OCI-LY1 (cell line): ENCODE data around the gene RNF13.

Experiments used
- H2AFZ ChIP-seq: fragments of 200-600 bp; sonication (generic), shearing (Covaris generic); 2 replicates; pipeline ENCODE4 v1.6.0; 2014; ENCODE audit warnings: antibody characterized with exemption, mild to moderate bottlenecking, low read length
- H3F3A ChIP-seq: fragments of 200-600 bp; sonication (generic), shearing (Covaris generic); 2 replicates; pipeline ENCODE4 v1.6.0; 2014; ENCODE audit warnings: mild to moderate bottlenecking, antibody characterized with exemption, low read length, moderate library complexity; ENCODE audit not compliant: insufficient read depth
- H3K27ac ChIP-seq: fragments of 200-600 bp; sonication (generic); 2 replicates; pipeline ENCODE4 v1.5.1; 2014; ENCODE audit warnings: low read length, mixed run types, mild to moderate bottlenecking, low read depth; ENCODE audit not compliant: poor library complexity, severe bottlenecking
- H3K27me3 ChIP-seq: fragments of 200-600 bp; sonication (generic); 2 replicates; pipeline ENCODE4 v1.6.0; 2014; ENCODE audit warnings: antibody characterized with exemption, mild to moderate bottlenecking, low read length, moderate library complexity; ENCODE audit not compliant: insufficient read depth
- H3K36me3 ChIP-seq: fragments of 200-600 bp; sonication (generic); 2 replicates; pipeline ENCODE4 v1.6.1; 2014; ENCODE audit warnings: mild to moderate bottlenecking, antibody characterized with exemption, low read length, moderate library complexity, mixed read lengths; ENCODE audit not compliant: insufficient read depth
- H3K4me1 ChIP-seq: fragments of 200-600 bp; sonication (generic); 2 replicates; pipeline ENCODE4 v1.5.1; 2014; ENCODE audit warnings: mild to moderate bottlenecking, low read length, moderate library complexity; ENCODE audit not compliant: insufficient read depth, severe bottlenecking
- H3K4me2 ChIP-seq: fragments of 200-600 bp; sonication (generic), shearing (Covaris generic); 2 replicates; pipeline ENCODE4 v1.6.1; 2014; ENCODE audit warnings: low read length
- H3K4me3 ChIP-seq: fragments of 200-600 bp; sonication (generic); 2 replicates; pipeline ENCODE4 v1.5.1; 2014; ENCODE audit warnings: low read length, low read depth, mild to moderate bottlenecking, mixed read lengths; ENCODE audit not compliant: poor library complexity, severe bottlenecking
- H3K79me2 ChIP-seq: fragments of 200-600 bp; shearing (Covaris generic); 2 replicates; pipeline ENCODE4 v1.6.1; 2016; ENCODE audit warnings: mixed run types, low read length, mixed read lengths; ENCODE audit not compliant: insufficient read depth
- H3K9ac ChIP-seq: fragments of 200-600 bp; sonication (generic), shearing (Covaris generic); 2 replicates; pipeline ENCODE4 v1.6.1; 2014; ENCODE audit warnings: mild to moderate bottlenecking, low read length, mixed read lengths
- H3K9me2 ChIP-seq: fragments of 200-600 bp; sonication (generic), shearing (Covaris generic); 2 replicates; pipeline ENCODE4 v1.6.1; 2014; ENCODE audit warnings: low read depth, mild to moderate bottlenecking, low read length, mixed read lengths
- H3K9me3 ChIP-seq: fragments of 200-600 bp; shearing (Covaris generic); 2 replicates; pipeline ENCODE4 v1.6.1; 2014; ENCODE audit warnings: low read length, mixed read lengths
- H4K20me1 ChIP-seq: fragments of 200-600 bp; sonication (generic), shearing (Covaris generic); 2 replicates; pipeline ENCODE4 v1.6.0; 2016; ENCODE audit warnings: mild to moderate bottlenecking, low read length; ENCODE audit not compliant: insufficient read depth
- EZH2 ChIP-seq: fragments of 200-600 bp; sonication (generic), shearing (Covaris generic); IDR thresholded peaks from 2 replicates; pipeline ENCODE4 v1.8.0; 2017; ENCODE audit warnings: borderline replicate concordance, mixed run types, mild to moderate bottlenecking, antibody characterized with exemption, low read length, moderate library complexity, mixed read lengths
- TF ChIP-seq, protein P1 (sequence below): fragments of 200-600 bp; sonication (generic), shearing (Covaris generic); IDR thresholded peaks from 2 replicates; pipeline ENCODE4 v1.5.1; 2017; ENCODE audit warnings: mild to moderate bottlenecking, antibody characterized with exemption, low read length, moderate library complexity, mixed read lengths

Gene RNF13

DNA sequence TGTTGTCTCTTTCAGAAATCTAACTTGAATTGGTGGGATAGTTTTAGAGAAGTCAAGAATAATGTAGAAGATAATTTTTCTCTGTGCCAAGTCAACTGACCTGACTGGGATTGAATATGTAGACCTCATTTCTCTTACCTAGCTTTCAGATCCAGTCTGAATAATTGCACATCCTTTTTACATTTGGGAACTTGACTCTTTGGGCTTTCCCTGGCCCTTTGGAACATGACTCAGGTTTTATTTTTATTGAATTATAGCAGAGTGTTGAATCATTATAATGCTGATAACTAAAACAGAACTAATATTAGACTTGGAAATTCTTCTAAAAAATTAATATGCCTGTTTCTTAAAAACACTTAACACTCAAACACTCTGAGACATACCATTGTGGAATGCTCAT is 81.2 kb downstream of the RNF13 start:
- Histone ChIP-seq H3F3A (no peaks in the 10 kb centered on the region), H3K4me1 (no peaks in the 10 kb centered on the region), H3K36me3 (peaks cover 10% of the 10 kb centered on the region; the same call in 1 of the 2 replicates), H2AFZ (no peak overlapping the region), H3K9ac (no peak overlapping the region), H4K20me1 (no peaks in the 10 kb centered on the region), H3K4me2 (no peak overlapping the region), H3K79me2 (no peaks in the 10 kb centered on the region), H3K4me3 (no peak overlapping the region), H3K27ac (no peak overlapping the region), H3K9me2 (no peaks in the 10 kb centered on the region), H3K9me3 (no peaks in the 10 kb centered on the region), H3K27me3 (no peaks in the 10 kb centered on the region)
- TF ChIP-seq, protein P1, sequence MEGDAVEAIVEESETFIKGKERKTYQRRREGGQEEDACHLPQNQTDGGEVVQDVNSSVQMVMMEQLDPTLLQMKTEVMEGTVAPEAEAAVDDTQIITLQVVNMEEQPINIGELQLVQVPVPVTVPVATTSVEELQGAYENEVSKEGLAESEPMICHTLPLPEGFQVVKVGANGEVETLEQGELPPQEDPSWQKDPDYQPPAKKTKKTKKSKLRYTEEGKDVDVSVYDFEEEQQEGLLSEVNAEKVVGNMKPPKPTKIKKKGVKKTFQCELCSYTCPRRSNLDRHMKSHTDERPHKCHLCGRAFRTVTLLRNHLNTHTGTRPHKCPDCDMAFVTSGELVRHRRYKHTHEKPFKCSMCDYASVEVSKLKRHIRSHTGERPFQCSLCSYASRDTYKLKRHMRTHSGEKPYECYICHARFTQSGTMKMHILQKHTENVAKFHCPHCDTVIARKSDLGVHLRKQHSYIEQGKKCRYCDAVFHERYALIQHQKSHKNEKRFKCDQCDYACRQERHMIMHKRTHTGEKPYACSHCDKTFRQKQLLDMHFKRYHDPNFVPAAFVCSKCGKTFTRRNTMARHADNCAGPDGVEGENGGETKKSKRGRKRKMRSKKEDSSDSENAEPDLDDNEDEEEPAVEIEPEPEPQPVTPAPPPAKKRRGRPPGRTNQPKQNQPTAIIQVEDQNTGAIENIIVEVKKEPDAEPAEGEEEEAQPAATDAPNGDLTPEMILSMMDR: no peak
- no peak for TF ChIP-seq EZH2

DNA sequence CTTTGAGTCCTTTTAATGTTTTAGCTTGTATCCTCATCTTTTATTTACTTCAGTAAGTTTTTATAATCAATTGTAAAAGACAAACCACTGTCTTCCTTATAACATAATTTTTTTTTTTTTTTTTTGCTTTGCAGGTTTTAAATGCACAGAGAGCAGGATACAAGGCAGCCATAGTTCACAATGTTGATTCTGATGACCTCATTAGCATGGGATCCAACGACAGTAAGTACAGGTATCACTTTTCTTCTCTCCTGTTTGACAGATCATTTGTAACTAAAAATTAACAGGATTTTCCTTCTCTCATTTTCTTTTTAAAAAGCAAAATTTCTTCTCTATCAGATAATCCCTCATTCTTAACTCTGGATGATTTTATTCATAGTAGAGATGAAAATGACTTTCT is 82.3 kb downstream of the RNF13 start:
- Histone ChIP-seq H3K27ac (no peak overlapping the region), H2AFZ (no peak overlapping the region), H3K4me2 (no peak overlapping the region), H3K9ac (no peak overlapping the region), H3F3A (no peaks in the 10 kb centered on the region), H3K9me2 (no peaks in the 10 kb centered on the region), H3K27me3 (no peaks in the 10 kb centered on the region), H4K20me1 (no peaks in the 10 kb centered on the region), H3K36me3 (peaks cover 10% of the 10 kb centered on the region; the same call in 1 of the 2 replicates), H3K79me2 (no peaks in the 10 kb centered on the region), H3K9me3 (no peaks in the 10 kb centered on the region), H3K4me3 (no peak overlapping the region), H3K4me1 (no peaks in the 10 kb centered on the region)
- no peak for TF ChIP-seq EZH2
- TF ChIP-seq, protein P1: no peak

DNA sequence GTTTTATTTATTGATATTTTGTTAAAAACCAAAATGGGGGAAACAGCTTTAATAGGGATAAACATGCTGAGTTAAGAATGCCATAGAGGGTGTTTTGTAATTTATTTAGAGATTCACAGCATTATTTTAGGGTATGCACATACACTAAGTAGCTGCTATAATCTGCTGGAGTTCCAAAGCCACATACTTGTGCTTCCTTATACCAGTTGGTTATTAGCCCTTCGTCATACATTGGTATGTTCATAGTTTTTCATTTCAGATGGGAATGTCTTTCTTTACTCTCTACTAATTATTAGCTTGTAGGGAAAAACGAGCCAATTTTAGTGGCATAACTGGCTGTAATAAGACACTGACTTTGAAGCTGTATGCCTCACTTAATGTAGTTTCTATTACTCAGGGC is 82.8 kb downstream of the RNF13 start:
- no peaks in the 10 kb centered on the region for H3K4me1 ChIP-seq
- H3K27me3 ChIP-seq: no peaks in the 10 kb centered on the region
- H3K9ac ChIP-seq: no peak overlapping the region
- H3K79me2 ChIP-seq: no peaks in the 10 kb centered on the region
- no peaks in the 10 kb centered on the region for H3K9me2 ChIP-seq
- H3K4me2 ChIP-seq: no peak overlapping the region
- TF ChIP-seq, protein P1: no peak
- TF ChIP-seq EZH2: no peak
- H4K20me1 ChIP-seq: no peaks in the 10 kb centered on the region
- H3K27ac ChIP-seq: no peak overlapping the region
- H3K9me3 ChIP-seq: no peaks in the 10 kb centered on the region
- H2AFZ ChIP-seq: no peak overlapping the region
- H3K36me3 ChIP-seq: peaks cover 10% of the 10 kb centered on the region; the same call in 1 of the 2 replicates
- no peak overlapping the region for H3K4me3 ChIP-seq
- H3F3A ChIP-seq: no peaks in the 10 kb centered on the region
